ENCODE data around the gene ZNF146. TPM values are rescaled to one million over a fixed set of nuclear protein-coding genes. Genes with fewer than 3 reads are reported as not detected.
"Not testable (repeated sequence)": the region's sequence is repeated elsewhere in the genome, so short reads cannot be mapped to it uniquely, and the experiment has no call there.

The ZNF146 gene
- total RNA-seq, 4 donors from 2014 or later, result 69.6 to 127 (median 79.7) TPM

DNA sequence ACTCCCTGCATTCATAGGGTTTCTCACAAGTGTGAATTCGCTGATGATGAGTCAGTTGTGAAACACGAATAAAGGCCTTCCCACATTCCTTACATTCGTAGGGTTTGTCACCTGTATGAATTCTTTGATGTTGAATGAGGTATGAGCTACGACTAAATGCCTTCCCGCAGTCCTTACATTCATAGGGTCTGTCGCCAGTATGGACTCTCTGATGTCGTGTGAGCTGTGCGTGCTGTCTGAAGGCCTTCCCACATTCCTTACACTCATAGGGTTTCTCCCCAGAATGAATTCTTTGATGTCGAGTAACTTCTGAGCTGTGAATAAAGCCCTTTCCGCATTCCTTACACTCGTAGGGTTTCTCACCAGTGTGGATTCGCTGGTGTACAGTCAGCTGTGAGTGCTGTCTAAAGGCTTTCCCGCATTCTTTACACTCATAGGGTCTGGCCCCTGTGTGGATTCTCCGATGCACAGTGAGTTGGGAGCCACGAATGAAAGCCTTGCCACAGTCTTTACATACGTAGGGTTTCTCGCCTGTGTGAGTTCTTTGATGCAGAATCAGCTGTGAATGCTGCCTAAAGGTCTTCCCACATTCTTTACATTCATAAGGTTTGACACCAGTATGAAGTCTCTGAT is 32.2 kb upstream of the ZNF146 start:
- no peak for TF ChIP-seq POLR2A (IDR thresholded peaks at IDR 0.05)
- TF ChIP-seq, protein P1, sequence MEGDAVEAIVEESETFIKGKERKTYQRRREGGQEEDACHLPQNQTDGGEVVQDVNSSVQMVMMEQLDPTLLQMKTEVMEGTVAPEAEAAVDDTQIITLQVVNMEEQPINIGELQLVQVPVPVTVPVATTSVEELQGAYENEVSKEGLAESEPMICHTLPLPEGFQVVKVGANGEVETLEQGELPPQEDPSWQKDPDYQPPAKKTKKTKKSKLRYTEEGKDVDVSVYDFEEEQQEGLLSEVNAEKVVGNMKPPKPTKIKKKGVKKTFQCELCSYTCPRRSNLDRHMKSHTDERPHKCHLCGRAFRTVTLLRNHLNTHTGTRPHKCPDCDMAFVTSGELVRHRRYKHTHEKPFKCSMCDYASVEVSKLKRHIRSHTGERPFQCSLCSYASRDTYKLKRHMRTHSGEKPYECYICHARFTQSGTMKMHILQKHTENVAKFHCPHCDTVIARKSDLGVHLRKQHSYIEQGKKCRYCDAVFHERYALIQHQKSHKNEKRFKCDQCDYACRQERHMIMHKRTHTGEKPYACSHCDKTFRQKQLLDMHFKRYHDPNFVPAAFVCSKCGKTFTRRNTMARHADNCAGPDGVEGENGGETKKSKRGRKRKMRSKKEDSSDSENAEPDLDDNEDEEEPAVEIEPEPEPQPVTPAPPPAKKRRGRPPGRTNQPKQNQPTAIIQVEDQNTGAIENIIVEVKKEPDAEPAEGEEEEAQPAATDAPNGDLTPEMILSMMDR (IDR thresholded peaks at IDR 0.05), result no peak
- no peaks in the 10 kb centered on the region for H3K27me3 ChIP-seq
- no peak overlapping the region for H3K27ac ChIP-seq
- no peak for DNase-seq
- no peaks in the 10 kb centered on the region for H3K4me1 ChIP-seq
- H3K4me3 ChIP-seq (replicated peaks in 1 of 3), result no peak overlapping the region
- WGBS, 2 donors, result 87 to 89% methylated on average over 17 of the region's 17 CpGs
- intact Hi-C loops (cut with DNase I), result no loop called here
- peaks cover 10 to 14% of the 10 kb centered on the region in 2 donors for H3K36me3 ChIP-seq
- H3K9me3 ChIP-seq, result no peaks in the 10 kb centered on the region

DNA sequence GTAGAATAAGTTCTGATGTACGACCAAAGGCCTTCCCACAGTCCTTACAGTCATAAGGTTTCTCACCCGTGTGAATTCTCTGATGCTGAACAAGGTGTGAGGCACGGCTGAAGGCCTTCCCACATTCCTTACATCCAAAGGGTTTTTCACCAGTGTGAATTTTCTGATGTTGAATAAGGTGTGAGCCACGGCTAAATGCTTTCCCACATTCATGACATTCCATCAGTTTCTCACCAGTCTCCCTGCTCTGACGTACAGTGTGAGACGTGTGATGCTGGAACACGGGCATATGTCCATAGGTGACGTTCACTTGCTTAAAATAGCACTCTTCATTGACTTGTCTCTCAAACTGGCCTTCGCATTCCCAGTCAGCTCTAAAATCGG is 31.7 kb upstream of the ZNF146 start:
- Histone ChIP-seq H3K36me3 (peaks cover 10 to 14% of the 10 kb centered on the region in 2 donors), H3K27ac (no peak overlapping the region), H3K4me1 (no peaks in the 10 kb centered on the region), H3K27me3 (no peaks in the 10 kb centered on the region), H3K4me3 (replicated peaks in 1 of 3) (no peak overlapping the region), H3K9me3 (no peaks in the 10 kb centered on the region)
- no peak for DNase-seq
- intact Hi-C loops (cut with DNase I), result no loop called here
- TF ChIP-seq POLR2A (IDR thresholded peaks at IDR 0.05), result no peak
- TF ChIP-seq, protein P1 (IDR thresholded peaks at IDR 0.05), result no peak
- WGBS, 2 donors, result 88 to 90% methylated on average over 10 of the region's 10 CpGs

DNA sequence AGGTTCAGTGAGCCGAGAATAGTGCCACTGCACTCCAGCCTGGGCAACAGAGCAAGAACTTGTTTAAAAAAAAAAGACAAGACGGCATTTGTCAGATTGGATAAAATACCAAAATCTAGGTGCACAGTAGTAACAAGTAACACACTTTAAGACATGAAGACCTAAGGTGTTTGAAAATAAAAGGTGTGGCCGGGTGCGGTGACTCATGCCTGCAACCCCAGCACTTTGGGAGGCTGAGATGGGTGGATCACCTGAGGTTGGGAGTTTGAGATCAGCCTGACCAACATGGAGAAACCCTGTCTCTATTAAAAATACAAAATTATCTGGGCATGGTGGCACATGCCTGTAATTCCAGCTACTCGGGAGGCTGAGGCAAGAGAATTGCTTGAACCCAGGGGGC is 28.2 kb upstream of the ZNF146 start:
- DNase-seq; H3K4me1 ChIP-seq; intact Hi-C loops (cut with DNase I); H3K27me3 ChIP-seq; H3K9me3 ChIP-seq; H3K27ac ChIP-seq; H3K4me3 ChIP-seq (replicated peaks in 1 of 3): not testable (repeated sequence)
- H3K36me3 ChIP-seq, result peaks cover 10 to 14% of the 10 kb centered on the region in 2 donors
- WGBS, 2 donors, result 94 to 95% methylated on average over 5 of the region's 5 CpGs

- Histone ChIP-seq H3K27ac (no peak overlapping the region), H3K9me3 (no peaks in the 10 kb centered on the region), H3K4me3 (replicated peaks in 1 of 3) (no peak overlapping the region), H3K36me3 (peaks cover 12 to 13% of the 10 kb centered on the region in 2 donors), H3K27me3 (no peaks in the 10 kb centered on the region), H3K4me1 (no peaks in the 10 kb centered on the region)
- TF ChIP-seq, protein P1 (IDR thresholded peaks at IDR 0.05), result no peak
- TF ChIP-seq POLR2A (IDR thresholded peaks at IDR 0.05), result no peak
- intact Hi-C loops (cut with DNase I), result no loop called here
- DNase-seq, result no peak
- WGBS, 2 donors, result 92% methylated on average over 2 of the region's 2 CpGs
Observed at GRCh38 chr19:36196249-36196648, 18.7 kb upstream of the ZNF146 start.

DNA sequence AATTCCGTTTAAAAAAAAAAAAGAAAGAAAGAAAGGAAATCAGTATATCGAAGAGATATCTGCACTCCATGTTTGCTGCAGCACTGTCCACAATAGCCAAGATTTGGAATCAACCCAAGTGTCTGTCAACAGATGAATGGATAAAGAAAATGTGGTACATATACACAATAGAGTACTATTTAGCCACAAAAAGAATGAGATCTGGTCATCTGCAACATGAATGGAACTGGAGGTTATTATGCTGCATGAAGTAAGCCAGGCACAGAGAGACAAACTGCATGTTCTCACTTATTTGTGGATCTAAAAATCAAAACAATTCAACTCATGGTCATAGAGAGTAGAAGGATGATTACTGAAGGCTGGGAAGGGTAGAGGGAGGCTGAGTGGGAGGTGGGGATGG is 16.8 kb upstream of the ZNF146 start:
- Histone ChIP-seq H3K9me3 (no peaks in the 10 kb centered on the region), H3K27ac (no peak overlapping the region), H3K36me3 (peaks cover 12 to 13% of the 10 kb centered on the region in 2 donors), H3K27me3 (no peaks in the 10 kb centered on the region), H3K4me3 (replicated peaks in 1 of 3) (no peak overlapping the region), H3K4me1 (no peaks in the 10 kb centered on the region)
- 85 to 100% methylated on average over 2 of the region's 2 CpGs for WGBS, 2 donors
- DNase-seq, result no peak
- TF ChIP-seq POLR2A (IDR thresholded peaks at IDR 0.05), result no peak
- TF ChIP-seq, protein P1 (IDR thresholded peaks at IDR 0.05), result no peak
- intact Hi-C loops (cut with DNase I), result no loop called here

Measured in thyroid gland (tissue), 4 donors.